ENCODE data around the gene NCAN.
"Not testable (repeated sequence)": the region's sequence is repeated elsewhere in the genome, so short reads cannot be mapped to it uniquely, and the experiment has no call there.

NCAN gene

GRCh38 chr19:19170873-19171672 is 40.7 kb upstream of the NCAN start:
- in situ Hi-C loops (cut with HindIII; ENCODE audit: low sequenced_read_pairs): no loop called here
- TF ChIP-seq, protein P1, sequence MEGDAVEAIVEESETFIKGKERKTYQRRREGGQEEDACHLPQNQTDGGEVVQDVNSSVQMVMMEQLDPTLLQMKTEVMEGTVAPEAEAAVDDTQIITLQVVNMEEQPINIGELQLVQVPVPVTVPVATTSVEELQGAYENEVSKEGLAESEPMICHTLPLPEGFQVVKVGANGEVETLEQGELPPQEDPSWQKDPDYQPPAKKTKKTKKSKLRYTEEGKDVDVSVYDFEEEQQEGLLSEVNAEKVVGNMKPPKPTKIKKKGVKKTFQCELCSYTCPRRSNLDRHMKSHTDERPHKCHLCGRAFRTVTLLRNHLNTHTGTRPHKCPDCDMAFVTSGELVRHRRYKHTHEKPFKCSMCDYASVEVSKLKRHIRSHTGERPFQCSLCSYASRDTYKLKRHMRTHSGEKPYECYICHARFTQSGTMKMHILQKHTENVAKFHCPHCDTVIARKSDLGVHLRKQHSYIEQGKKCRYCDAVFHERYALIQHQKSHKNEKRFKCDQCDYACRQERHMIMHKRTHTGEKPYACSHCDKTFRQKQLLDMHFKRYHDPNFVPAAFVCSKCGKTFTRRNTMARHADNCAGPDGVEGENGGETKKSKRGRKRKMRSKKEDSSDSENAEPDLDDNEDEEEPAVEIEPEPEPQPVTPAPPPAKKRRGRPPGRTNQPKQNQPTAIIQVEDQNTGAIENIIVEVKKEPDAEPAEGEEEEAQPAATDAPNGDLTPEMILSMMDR (IDR thresholded peaks at IDR 0.05; ENCODE audit: low read depth, low read length, missing control alignments): no peak
- H3K4me3 ChIP-seq (ENCODE audit: low read depth, low read length): no peak overlapping the region
- DNase-seq (ENCODE audit: low read depth): no peak

- H3K4me3 ChIP-seq (ENCODE audit: low read depth, low read length): no peak overlapping the region
- DNase-seq (ENCODE audit: low read depth): no peak
- in situ Hi-C loops (cut with HindIII; ENCODE audit: low sequenced_read_pairs): no loop called here
- TF ChIP-seq, protein P1 (IDR thresholded peaks at IDR 0.05; ENCODE audit: low read depth, low read length, missing control alignments): no peak
Observed at GRCh38 chr19:19171821-19172532, 39.8 kb upstream of the NCAN start.

- DNase-seq (ENCODE audit: low read depth); in situ Hi-C loops (cut with HindIII; ENCODE audit: low sequenced_read_pairs); H3K4me3 ChIP-seq (ENCODE audit: low read depth, low read length): not testable (repeated sequence)
Observed at GRCh38 chr19:19173243-19173642, 38.5 kb upstream of the NCAN start.

DNA sequence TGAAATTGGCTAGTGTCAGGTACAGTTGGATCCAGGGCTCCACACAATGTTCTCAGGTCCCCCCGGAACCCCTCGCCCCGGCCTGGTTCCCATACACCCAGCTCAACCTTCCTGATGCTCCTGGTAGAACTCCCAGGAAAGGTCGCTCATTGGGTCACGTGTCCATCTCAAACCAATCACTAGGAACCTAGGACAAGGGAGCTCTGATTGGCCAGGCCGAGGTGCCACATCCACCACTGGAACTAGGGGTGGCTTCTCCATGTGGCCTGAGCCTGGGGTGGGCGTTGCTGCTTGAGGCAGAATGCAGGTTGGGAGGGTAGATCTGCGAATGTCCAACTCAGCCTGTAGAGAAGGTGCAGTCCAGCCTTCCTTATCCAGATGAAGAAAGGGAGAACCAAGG is 34.8 kb upstream of the NCAN start:
- H3K4me3 ChIP-seq (ENCODE audit: low read depth, low read length): no peak overlapping the region
- in situ Hi-C loops (cut with HindIII; ENCODE audit: low sequenced_read_pairs): no loop called here

GRCh38 chr19:19179548-19180441 is 32.0 kb upstream of the NCAN start:
- no peak overlapping the region for H3K4me3 ChIP-seq (ENCODE audit: low read depth, low read length)
- in situ Hi-C loops (cut with HindIII; ENCODE audit: low sequenced_read_pairs): no loop called here
- TF ChIP-seq, protein P1 (IDR thresholded peaks at IDR 0.05; ENCODE audit: low read depth, low read length, missing control alignments): no peak
- DNase-seq (ENCODE audit: low read depth): no peak

More for the DNA sequence above, 34.8 kb upstream of the NCAN start:
- DNase-seq (ENCODE audit: low read depth): no peak
- TF ChIP-seq, protein P1 (IDR thresholded peaks at IDR 0.05; ENCODE audit: low read depth, low read length, missing control alignments): no peak

- no peak for DNase-seq (ENCODE audit: low read depth)
- in situ Hi-C loops (cut with HindIII; ENCODE audit: low sequenced_read_pairs): no loop called here
- no peak overlapping the region for H3K4me3 ChIP-seq (ENCODE audit: low read depth, low read length)
- TF ChIP-seq, protein P1 (IDR thresholded peaks at IDR 0.05; ENCODE audit: low read depth, low read length, missing control alignments): no peak
Observed at GRCh38 chr19:19181488-19181998, 30.2 kb upstream of the NCAN start.

Data from astrocyte of the cerebellum (primary cell).